Measurements from ENCODE around the gene IQSEC2.

- TF ChIP-seq CTCF (IDR thresholded peaks at IDR 0.05) (no peak), POLR2A (IDR thresholded peaks at IDR 0.05) (no peak)
Measured at GRCh38 chrX:53272808-53273337, 8.5 kb downstream of the IQSEC2 start.

All from heart left ventricle (tissue), 13 donors.